ENCODE data around the gene PRKCA.
"Not testable (repeated sequence)": the region's sequence is repeated elsewhere in the genome, so short reads cannot be mapped to it uniquely, and the experiment has no call there.

PRKCA gene

DNA sequence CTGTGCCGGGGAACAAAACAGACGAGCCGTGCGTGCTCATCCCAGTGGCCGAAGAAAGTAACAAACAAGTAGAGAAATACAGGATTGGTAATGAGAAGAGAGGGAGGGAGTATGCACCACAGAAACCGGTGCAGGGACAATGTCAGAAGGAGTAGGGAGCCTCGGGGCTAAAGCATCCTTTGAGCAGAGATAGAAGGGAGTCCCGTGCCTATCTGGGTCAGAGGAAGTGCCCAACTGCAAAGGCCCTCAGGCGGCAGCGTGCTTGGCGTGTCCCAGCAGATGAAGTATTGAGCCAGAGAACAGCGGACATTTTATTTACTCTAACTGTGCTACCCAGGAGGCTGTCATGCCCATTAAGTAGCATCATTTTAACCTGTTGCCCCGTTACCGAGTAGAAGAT, 417.6 kb downstream of the PRKCA start:
- DNase-seq (ENCODE audit: insufficient read length): no peak
- TF ChIP-seq POLR2AphosphoS5 (IDR thresholded peaks at IDR 0.05; ENCODE audit: low read depth, low read length): no peak
- TF ChIP-seq POLR2A (IDR thresholded peaks at IDR 0.05; ENCODE audit: low read depth, low read length): no peak
- no peak for TF ChIP-seq TAF1 (IDR thresholded peaks at IDR 0.05; ENCODE audit: borderline replicate concordance, low read depth, low read length)
- FAIRE-seq: no peak

- TF ChIP-seq POLR2A (IDR thresholded peaks at IDR 0.05; ENCODE audit: low read depth, low read length) (no peak), TAF1 (IDR thresholded peaks at IDR 0.05; ENCODE audit: borderline replicate concordance, low read depth, low read length) (no peak), POLR2AphosphoS5 (IDR thresholded peaks at IDR 0.05; ENCODE audit: low read depth, low read length) (no peak)
- no peak for FAIRE-seq
- no peak for DNase-seq (ENCODE audit: insufficient read length)
These were observed 418.2 kb downstream of the PRKCA start for GRCh38 chr17:66720567-66720966.

DNA sequence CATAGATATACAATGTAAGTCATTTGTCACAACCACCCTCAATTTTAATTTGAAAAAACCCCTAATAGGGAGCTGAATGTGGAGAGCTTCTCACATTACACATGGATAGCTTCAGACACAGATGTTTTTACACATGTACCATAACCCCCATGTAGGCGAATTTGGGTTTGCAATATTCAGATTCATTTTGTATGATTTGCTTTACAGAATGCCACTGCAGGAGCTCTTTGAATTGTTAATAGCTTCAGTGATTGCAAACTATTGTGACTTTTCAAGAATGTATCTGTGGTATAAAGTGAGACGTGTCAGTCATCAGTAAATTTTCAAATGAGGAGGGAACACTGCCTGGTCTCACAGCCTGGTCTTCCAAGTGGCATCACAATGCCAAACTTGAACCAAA, 419.9 kb downstream of the PRKCA start:
- FAIRE-seq (no peak), DNase-seq (ENCODE audit: insufficient read length) (no peak)
- TF ChIP-seq TAF1 (IDR thresholded peaks at IDR 0.05; ENCODE audit: borderline replicate concordance, low read depth, low read length) (no peak), POLR2A (IDR thresholded peaks at IDR 0.05; ENCODE audit: low read depth, low read length) (no peak), POLR2AphosphoS5 (IDR thresholded peaks at IDR 0.05; ENCODE audit: low read depth, low read length) (no peak)

DNA sequence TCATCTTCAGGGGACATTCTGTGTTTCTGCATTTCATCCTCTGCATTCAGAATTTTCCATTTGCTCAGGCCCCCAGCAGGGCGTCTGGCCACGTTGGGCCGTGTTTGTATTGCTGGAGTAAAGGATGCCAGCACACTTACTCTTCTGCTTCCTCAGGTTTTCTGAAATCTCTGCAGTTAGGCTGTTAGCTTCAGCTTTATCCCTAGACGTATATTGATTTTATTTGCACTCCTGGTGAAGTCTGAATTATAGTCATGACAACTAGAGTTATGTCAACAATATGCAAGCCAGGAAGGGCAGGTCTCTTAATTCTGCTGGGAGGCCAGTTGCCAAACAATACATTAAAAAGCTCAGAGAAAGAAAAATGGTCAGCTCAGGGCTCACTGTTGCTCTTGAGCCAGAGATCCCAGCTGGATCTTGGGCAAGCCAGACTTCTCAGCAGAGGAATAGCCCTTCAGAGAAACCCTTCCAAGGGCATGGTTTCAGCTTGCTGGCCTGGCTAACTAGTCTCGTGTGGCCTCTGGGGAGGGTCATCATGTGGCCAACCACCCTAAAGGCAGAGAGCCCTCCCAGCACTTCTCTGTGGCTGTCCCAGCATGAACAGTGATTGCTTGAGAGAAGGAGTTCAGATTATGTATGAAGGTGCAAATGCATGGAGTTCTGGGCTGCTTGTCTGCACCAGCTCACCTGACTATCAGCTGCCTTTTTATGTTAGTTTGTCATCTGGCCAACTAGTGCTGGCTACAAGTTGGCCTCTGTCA, 422.3 kb downstream of the PRKCA start:
- TF ChIP-seq POLR2A (IDR thresholded peaks at IDR 0.05; ENCODE audit: low read depth, low read length) (no peak), TAF1 (IDR thresholded peaks at IDR 0.05; ENCODE audit: borderline replicate concordance, low read depth, low read length) (no peak), POLR2AphosphoS5 (IDR thresholded peaks at IDR 0.05; ENCODE audit: low read depth, low read length) (no peak)
- FAIRE-seq (no peak), DNase-seq (ENCODE audit: insufficient read length) (no peak)

DNA sequence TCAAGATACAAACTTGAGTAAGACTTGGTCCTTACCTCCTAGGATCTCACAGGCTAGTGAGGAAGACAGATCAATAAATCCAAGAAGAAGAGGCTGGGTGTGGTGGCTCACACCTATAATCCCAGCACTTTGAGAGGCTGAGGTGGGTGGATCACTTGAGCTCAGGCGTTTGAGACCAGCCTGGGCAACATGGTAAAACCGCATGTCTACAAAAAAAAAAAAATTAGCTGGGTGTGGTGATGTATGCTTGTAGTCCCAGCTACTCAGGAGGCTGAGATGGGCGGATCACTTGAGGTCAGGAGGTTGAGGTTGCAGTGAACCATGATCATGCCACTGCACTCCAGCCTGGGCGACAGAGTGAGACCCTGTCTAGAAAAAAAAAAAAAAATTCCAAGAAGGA, 423.0 kb downstream of the PRKCA start:
- FAIRE-seq; DNase-seq (ENCODE audit: insufficient read length): not testable (repeated sequence)

DNA sequence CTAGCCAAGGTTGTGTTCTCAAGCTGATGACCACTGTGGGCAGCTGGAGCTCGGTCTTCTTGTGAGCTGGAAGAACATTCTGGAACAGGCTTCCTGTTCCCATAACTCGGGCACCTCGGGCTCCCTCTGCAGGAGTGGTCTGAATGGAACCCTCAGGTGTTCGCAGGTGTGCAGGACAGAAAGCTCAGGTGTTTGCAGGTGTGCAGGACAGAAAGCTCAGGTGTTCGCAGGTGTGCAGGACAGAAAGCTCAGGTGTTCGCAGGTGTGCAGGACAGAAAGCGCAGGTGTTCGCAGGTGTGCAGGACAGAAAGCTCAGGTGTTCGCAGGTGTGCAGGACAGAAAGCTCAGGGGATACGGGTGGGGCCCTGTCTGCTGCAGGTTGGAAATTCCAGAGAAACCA, 423.5 kb downstream of the PRKCA start:
- no peak for DNase-seq (ENCODE audit: insufficient read length)
- TF ChIP-seq POLR2AphosphoS5 (IDR thresholded peaks at IDR 0.05; ENCODE audit: low read depth, low read length) (no peak), TAF1 (IDR thresholded peaks at IDR 0.05; ENCODE audit: borderline replicate concordance, low read depth, low read length) (no peak), POLR2A (IDR thresholded peaks at IDR 0.05; ENCODE audit: low read depth, low read length) (no peak)
- no peak for FAIRE-seq

DNA sequence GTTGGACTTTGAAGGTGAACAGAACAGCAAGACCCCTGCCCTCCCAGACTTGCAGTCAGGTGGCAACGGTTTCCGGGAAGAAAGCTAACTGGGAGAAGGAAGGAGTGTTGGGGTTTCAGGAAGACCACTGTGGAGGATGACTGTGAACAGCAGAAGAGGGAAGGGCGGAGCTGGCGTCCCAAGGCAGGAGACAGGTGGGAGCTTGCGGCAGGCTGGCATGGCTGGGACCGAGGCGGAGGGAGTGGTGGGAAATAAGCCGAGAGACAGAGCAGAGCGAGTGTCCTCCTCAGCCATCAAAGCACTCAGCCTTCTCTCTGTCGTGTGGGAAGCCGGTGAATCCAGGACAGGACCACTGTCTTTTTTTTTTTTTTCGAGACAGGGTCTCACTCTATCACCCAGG, 424.0 kb downstream of the PRKCA start:
- TF ChIP-seq TAF1 (IDR thresholded peaks at IDR 0.05; ENCODE audit: borderline replicate concordance, low read depth, low read length): no peak
- no peak for TF ChIP-seq POLR2A (IDR thresholded peaks at IDR 0.05; ENCODE audit: low read depth, low read length)
- no peak for TF ChIP-seq POLR2AphosphoS5 (IDR thresholded peaks at IDR 0.05; ENCODE audit: low read depth, low read length)
- no peak for FAIRE-seq
- DNase-seq (ENCODE audit: insufficient read length): no peak

GRCh38 chr17:66726846-66727245, 424.4 kb downstream of the PRKCA start:
- DNase-seq (ENCODE audit: insufficient read length) (no peak), FAIRE-seq (no peak)
- no peak for TF ChIP-seq POLR2AphosphoS5 (IDR thresholded peaks at IDR 0.05; ENCODE audit: low read depth, low read length)
- no peak for TF ChIP-seq POLR2A (IDR thresholded peaks at IDR 0.05; ENCODE audit: low read depth, low read length)

DNA sequence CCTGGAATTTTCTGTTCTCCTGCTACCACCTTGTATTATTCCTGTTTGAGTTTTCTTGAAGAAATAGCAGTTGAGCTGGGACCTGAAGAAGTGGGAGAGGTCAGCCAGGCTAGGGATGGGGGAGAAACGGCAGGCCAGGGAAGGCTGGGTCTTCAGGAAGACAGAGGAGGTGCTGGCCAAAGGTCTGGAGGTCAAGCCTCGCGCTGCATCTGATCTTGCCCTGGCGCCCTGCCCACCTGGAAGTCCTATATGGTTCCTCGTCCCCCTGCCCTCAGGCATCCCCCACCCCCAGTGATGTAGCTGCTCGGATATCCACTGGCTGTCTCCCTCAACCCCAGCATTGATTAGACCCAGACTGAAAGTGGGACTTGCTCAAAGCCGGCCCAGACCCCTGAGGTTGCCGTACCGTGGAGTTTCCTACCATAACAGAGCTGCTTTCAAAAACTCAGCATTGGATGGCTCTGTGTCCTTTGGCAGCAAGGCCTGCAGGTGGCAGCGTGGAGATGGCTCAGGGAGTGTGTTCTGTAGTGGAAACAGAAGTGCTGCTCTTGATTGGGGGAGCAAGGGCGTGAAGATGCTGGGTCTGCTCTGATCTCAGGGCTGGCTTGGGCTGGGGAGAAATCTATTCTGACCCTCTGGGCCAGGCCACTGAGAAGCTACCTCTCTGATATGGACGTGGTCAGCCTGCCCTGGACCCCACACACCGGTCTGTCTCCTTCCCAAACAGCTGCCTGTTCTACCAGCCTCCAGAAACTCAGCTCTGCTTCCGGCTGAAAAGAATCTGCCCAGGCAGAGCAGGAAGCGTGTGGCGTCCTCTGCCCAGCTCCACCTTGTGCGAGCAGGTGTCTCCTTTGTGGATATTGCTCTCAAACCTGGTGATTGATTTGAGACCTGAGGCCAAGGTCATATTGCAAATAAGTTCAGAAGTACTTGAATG, 425.5 kb downstream of the PRKCA start:
- DNase-seq (ENCODE audit: insufficient read length): peak; percentile 41
- TF ChIP-seq TAF1 (IDR thresholded peaks at IDR 0.05; ENCODE audit: borderline replicate concordance, low read depth, low read length) (no peak), POLR2A (IDR thresholded peaks at IDR 0.05; ENCODE audit: low read depth, low read length) (no peak), POLR2AphosphoS5 (IDR thresholded peaks at IDR 0.05; ENCODE audit: low read depth, low read length) (no peak)
- FAIRE-seq: peak; percentile 44

GRCh38 chr17:66730461-66730923, 428.1 kb downstream of the PRKCA start:
- no peak for FAIRE-seq
- no peak for DNase-seq (ENCODE audit: insufficient read length)
- TF ChIP-seq POLR2A (IDR thresholded peaks at IDR 0.05; ENCODE audit: low read depth, low read length): no peak
- no peak for TF ChIP-seq POLR2AphosphoS5 (IDR thresholded peaks at IDR 0.05; ENCODE audit: low read depth, low read length)

DNA sequence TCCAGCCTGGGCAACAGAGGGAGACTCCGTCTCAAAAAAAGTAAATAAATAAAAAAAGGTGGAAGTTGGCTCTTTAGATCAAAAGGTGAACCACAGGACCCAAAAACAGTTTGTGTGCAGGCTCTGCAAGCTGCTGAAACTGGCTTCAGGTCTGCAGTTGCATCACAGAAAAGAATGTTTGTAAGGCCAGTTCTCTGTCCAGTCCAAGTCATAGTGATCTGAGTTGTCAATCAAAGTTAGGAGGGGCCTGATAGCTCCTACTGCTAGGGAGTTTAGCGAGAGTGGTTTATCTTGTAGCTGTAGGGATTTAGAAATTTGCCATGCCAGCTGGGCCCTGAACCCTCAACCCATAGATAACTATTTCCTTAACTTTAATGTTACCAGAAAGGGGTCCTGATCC, 431.3 kb downstream of the PRKCA start:
- TF ChIP-seq TAF1 (IDR thresholded peaks at IDR 0.05; ENCODE audit: borderline replicate concordance, low read depth, low read length) (no peak), POLR2A (IDR thresholded peaks at IDR 0.05; ENCODE audit: low read depth, low read length) (no peak), POLR2AphosphoS5 (IDR thresholded peaks at IDR 0.05; ENCODE audit: low read depth, low read length) (no peak)
- DNase-seq (ENCODE audit: insufficient read length) (no peak), FAIRE-seq (no peak)
